B cell (primary cell): Measurements from ENCODE around the gene HCN4. TPM values are rescaled to one million over a fixed set of nuclear protein-coding genes. Genes with fewer than 3 reads are reported as not detected.

Source experiments
- ATAC-seq: fragments of 200-7000 bp; cut with Tn5 transposase; one replicate; pipeline ENCODE4 v1.10.0; 2021; ENCODE audit warnings: low read depth, mild to moderate bottlenecking, moderate number of reproducible peaks, moderate library complexity
- CTCF ChIA-PET: fragments of 350-600 bp; sonication (Branson Sonifier 250); formaldehyde crosslinking; loops from one replicate; lab custom pipeline; 2021; ENCODE audit warnings: antibody characterized with exemption, inconsistent platforms; lab: Charles Lee
- POLR2A ChIA-PET: fragments of 350-600 bp; sonication (Branson Sonifier 250); formaldehyde crosslinking; loops from one replicate; lab custom pipeline; 2021; ENCODE audit warnings: antibody characterized with exemption; lab: Charles Lee
- DNase-seq: peaks from one replicate; pipeline ENCODE4 v3.0.0; 2013
- H2AFZ ChIP-seq: 2 replicates; pipeline ENCODE4 v1.6.1; 2012; ENCODE audit warnings: mild to moderate bottlenecking, low read depth, low read length; ENCODE audit not compliant: insufficient read depth, poor library complexity, severe bottlenecking
- H3K27ac ChIP-seq, 2 donors: 1 replicate in 1 of 2; 2 replicates in 1 of 2; pipeline ENCODE4 v1.5.1; 2012 to 2013; ENCODE audit warnings: low read length in 2 of 2, mild to moderate bottlenecking in 2 of 2, moderate library complexity in 1 of 2
- H3K27me3 ChIP-seq, 4 experiments: fragments of 200-600 bp in 1 of 4; sonication (generic) in 1 of 4; replicated peaks in 1 of 4; 1 replicate in 2 of 4; 2 replicates in 2 of 4; pipeline versions ENCODE4 v1.6.1 to v1.7.0; 2013 to 2016; ENCODE audit warnings: low read length in 3 of 4, mild to moderate bottlenecking in 2 of 4, mixed read lengths in 1 of 4, moderate library complexity in 1 of 4; ENCODE audit not compliant: insufficient read depth in 4 of 4, control insufficient read depth in 3 of 4; ENCODE audit errors: control extremely low read depth in 1 of 4
- H3K36me3 ChIP-seq, 2 experiments: replicated peaks in 1 of 2; 1 replicate in 1 of 2; 2 replicates in 1 of 2; pipeline versions ENCODE4 v1.6.1 to v1.7.1; 2013; ENCODE audit warnings: low read length in 1 of 2; ENCODE audit not compliant: insufficient read depth in 2 of 2, control insufficient read depth in 1 of 2; ENCODE audit errors: control extremely low read depth in 1 of 2, extremely low read depth in 1 of 2
- H3K4me1 ChIP-seq, 2 donors: fragments of 200-600 bp in 1 of 2; sonication (generic) in 1 of 2; 1 replicate in 1 of 2; 2 replicates in 1 of 2; pipeline versions ENCODE4 v1.5.1 to v1.6.1; 2013 to 2017; ENCODE audit warnings: low read length in 2 of 2; ENCODE audit not compliant: control insufficient read depth in 2 of 2, insufficient read depth in 2 of 2
- H3K4me2 ChIP-seq: replicated peaks from 2 replicates; pipeline ENCODE3; 2012; ENCODE audit warnings: mild to moderate bottlenecking, low read depth, low read length; ENCODE audit not compliant: poor library complexity, severe bottlenecking
- H3K4me3 ChIP-seq, 5 experiments: fragments of 200-600 bp in 1 of 5; sonication (generic) in 1 of 5; 1 replicate in 3 of 5; 2 replicates in 2 of 5; pipeline versions ENCODE4 v1.5.1 to v1.7.0; 2011 to 2016; ENCODE audit warnings: low read length in 4 of 5, mild to moderate bottlenecking in 4 of 5, low read depth in 2 of 5, control low read depth in 1 of 5, moderate library complexity in 1 of 5; ENCODE audit not compliant: insufficient read depth in 1 of 5; ENCODE audit errors: control extremely low read depth in 1 of 5, extremely low read depth in 1 of 5
- H3K79me2 ChIP-seq: fragments of 200-600 bp; sonication (generic); one replicate; pipeline ENCODE4 v1.6.0; 2016; ENCODE audit warnings: low read length; ENCODE audit not compliant: control insufficient read depth, insufficient read depth
- H3K9ac ChIP-seq: fragments of 200-600 bp; sonication (generic); 2 replicates; pipeline ENCODE4 v1.6.1; 2017; ENCODE audit warnings: mild to moderate bottlenecking, low read length, moderate library complexity
- H3K9me3 ChIP-seq, 3 donors: one replicate each; pipeline versions ENCODE4 v1.6.1 to v1.7.1; 2013; ENCODE audit warnings: low read length in 2 of 3; ENCODE audit not compliant: control insufficient read depth in 2 of 3, insufficient read depth in 1 of 3; ENCODE audit errors: control extremely low read depth in 1 of 3
- H4K20me1 ChIP-seq: 2 replicates; pipeline ENCODE4 v1.6.0; 2012; ENCODE audit warnings: mild to moderate bottlenecking, low read length; ENCODE audit not compliant: insufficient read depth, control insufficient read depth, poor library complexity, severe bottlenecking
- H3K27ac Mint-ChIP-seq: one replicate; pipeline ENCODE4 v1.8.0; 2021; ENCODE audit warnings: mixed read lengths
- H3K27me3 Mint-ChIP-seq: one replicate; pipeline ENCODE4 v1.8.0; 2021; ENCODE audit warnings: mixed read lengths
- H3K4me1 Mint-ChIP-seq: one replicate; pipeline ENCODE4 v1.8.0; 2021; ENCODE audit warnings: mixed read lengths
- H3K4me3 Mint-ChIP-seq: one replicate; pipeline ENCODE4 v1.8.0; 2021; ENCODE audit warnings: mixed read lengths
- H3K9me3 Mint-ChIP-seq: one replicate; pipeline ENCODE4 v1.8.0; 2022; ENCODE audit warnings: mixed read lengths; ENCODE audit not compliant: insufficient read depth
- CTCF ChIP-seq: fragments of 200-600 bp; IDR thresholded peaks from one replicate; pipeline ENCODE4 v1.8.0; 2022; ENCODE audit warnings: antibody characterized with exemption, mild to moderate bottlenecking
- EZH2 ChIP-seq: IDR thresholded peaks from 2 replicates; pipeline ENCODE4 v1.6.1; 2012; ENCODE audit warnings: borderline replicate concordance, low read depth, mild to moderate bottlenecking, moderate library complexity, low read length; ENCODE audit not compliant: insufficient read depth, poor library complexity, severe bottlenecking
- WGBS: methylation state at CpG from one replicate; pipeline ENCODE4 v1.1.5; 2013; ENCODE audit warnings: missing lambda C conversion rate; ENCODE audit not compliant: insufficient coverage; 5-methylcytosine and 5-hydroxymethylcytosine counted together
- intact Hi-C: fragments of 100-400 bp; cut with micrococcal nuclease; formaldehyde crosslinking; loops from one replicate; pipeline ENCODE4 v1.10.0; 2022
- polyA plus RNA-seq: library from polyadenylated mRNA; depleted of rRNA; stranded (reverse); fragments of >200 nt; gene quantifications from 2 replicates; pipeline ENCODE4 v1.2.3, GENCODE V29; 2012
- total RNA-seq, 2 donors: library from RNA; stranded (reverse); fragments of 120-200 nt in 1 of 2; gene quantifications; 1 replicate in 1 of 2; 2 replicates in 1 of 2; pipeline versions ENCODE4 v1.2.3 to v1.2.4, GENCODE V29; 2013 to 2022

Gene HCN4
- total and polyA plus RNA-seq, 2 donors (not counting 1 experiment from before 2014, with no cell fraction given), result not detected

- no peaks in the 10 kb centered on the region for H3K36me3 ChIP-seq
- H3K4me2 ChIP-seq, result no peak overlapping the region
- no peak overlapping the region for H2AFZ ChIP-seq
- H3K79me2 ChIP-seq, result no peaks in the 10 kb centered on the region
- peaks cover 0 to 14% (median 0%) of the 10 kb centered on the region in 3 donors for H3K9me3 ChIP-seq
- TF ChIP-seq EZH2, result no peak
- TF ChIP-seq CTCF, result no peak
- peaks cover 20% of the 10 kb centered on the region for H3K4me1 Mint-ChIP-seq
- peaks cover 5% of the 10 kb centered on the region for H3K27me3 Mint-ChIP-seq
- H3K4me3 ChIP-seq, result no peak overlapping the region
- no peak overlapping the region for H3K4me3 Mint-ChIP-seq
- H4K20me1 ChIP-seq, result no peaks in the 10 kb centered on the region
- 84% methylated on average over 16 of the region's 17 CpGs for WGBS
- no peak overlapping the region for H3K9ac ChIP-seq
- ChIA-PET POLR2A (no interaction called here), CTCF (no interaction called here)
- H3K27ac Mint-ChIP-seq, result no peak overlapping the region
- H3K27ac ChIP-seq, result no peak overlapping the region
- intact Hi-C loops, result no loop called here
- no peak for ATAC-seq
- DNase-seq, result no peak
- H3K27me3 ChIP-seq, result peaks cover 0 to 5% (median 0%) of the 10 kb centered on the region in 4 experiments
- H3K4me1 ChIP-seq, result peaks cover 13 to 29% of the 10 kb centered on the region in 2 donors
- no peaks in the 10 kb centered on the region for H3K9me3 Mint-ChIP-seq
Measured at GRCh38 chr15:73321496-73322450, 47.0 kb downstream of the HCN4 start.

GRCh38 chr15:73320619-73321180 is 48.1 kb downstream of the HCN4 start:
- H4K20me1 ChIP-seq, result no peaks in the 10 kb centered on the region
- H3K9ac ChIP-seq, result no peak overlapping the region
- H3K4me1 ChIP-seq, result peaks cover 13 to 29% of the 10 kb centered on the region in 2 donors
- CTCF ChIA-PET, result no interaction called here
- Mint-ChIP-seq H3K27ac (no peak overlapping the region), H3K9me3 (no peaks in the 10 kb centered on the region), H3K4me1 (peaks cover 19% of the 10 kb centered on the region), H3K4me3 (no peak overlapping the region), H3K27me3 (peaks cover 5% of the 10 kb centered on the region)
- H3K4me3 ChIP-seq, result no peak overlapping the region
- H3K79me2 ChIP-seq, result no peaks in the 10 kb centered on the region
- intact Hi-C loops, result no loop called here
- no peak overlapping the region for H3K4me2 ChIP-seq
- no peak for TF ChIP-seq CTCF
- TF ChIP-seq EZH2, result no peak
- DNase-seq (no peak), ATAC-seq (no peak)
- no peaks in the 10 kb centered on the region for H3K36me3 ChIP-seq
- POLR2A ChIA-PET, result no interaction called here
- 90% methylated on average over 1 of the region's 3 CpGs for WGBS
- H2AFZ ChIP-seq, result no peak overlapping the region
- peaks cover 0 to 14% (median 0%) of the 10 kb centered on the region in 3 donors for H3K9me3 ChIP-seq
- no peak overlapping the region for H3K27ac ChIP-seq
- peaks cover 0 to 5% (median 0%) of the 10 kb centered on the region in 4 experiments for H3K27me3 ChIP-seq
